Testis (tissue), 3 donors: Measurements from ENCODE around the gene NMT1. TPM values are rescaled to one million over a fixed set of nuclear protein-coding genes. Genes with fewer than 3 reads are reported as not detected.

Experiments used
- DNase-seq: peaks from one replicate; pipeline ENCODE4 v3.0.0-alpha.2; 2019
- H3K27ac ChIP-seq, 2 donors: fragments of 200-600 bp; sonication (generic); one replicate each; pipeline ENCODE4 v1.5.1; 2019
- H3K27me3 ChIP-seq: fragments of 200-600 bp; sonication (generic); one replicate; pipeline ENCODE4 v1.5.1; 2019
- H3K36me3 ChIP-seq: fragments of 200-600 bp; sonication (generic); one replicate; pipeline ENCODE4 v1.5.1; 2017; ENCODE audit warnings: low read depth; ENCODE audit errors: missing control alignments
- H3K4me1 ChIP-seq: fragments of 200-600 bp; sonication (generic); one replicate; pipeline ENCODE4 v1.5.1; 2019
- H3K4me3 ChIP-seq, 2 donors: fragments of 200-600 bp; sonication (generic); one replicate each; pipeline ENCODE4 v1.5.1; 2017 to 2019
- H3K9me3 ChIP-seq: fragments of 200-600 bp; sonication (generic); one replicate; pipeline ENCODE4 v1.5.1; 2017
- CTCF ChIP-seq, 3 experiments: fragments of 450-650 bp in 2 of 3; fragments of 200-600 bp in 1 of 3; sonication (generic) in 1 of 3; IDR thresholded peaks; one replicate each; pipeline ENCODE4 v1.5.1; 2016 to 2019; ENCODE audit warnings: antibody characterized with exemption in 3 of 3, mild to moderate bottlenecking in 2 of 3, moderate library complexity in 1 of 3
- POLR2A ChIP-seq: fragments of 450-650 bp; IDR thresholded peaks from one replicate; pipeline ENCODE4 v1.6.1; 2017; ENCODE audit warnings: antibody characterized with exemption, mild to moderate bottlenecking, moderate library complexity
- WGBS, 2 donors: methylation state at CpG; one replicate each; pipeline ENCODE4 v1.1.5; 2018; 5-methylcytosine and 5-hydroxymethylcytosine counted together
- intact Hi-C: fragments of 100-400 bp; cut with DNase I; formaldehyde crosslinking; loops from one replicate; pipeline ENCODE4 v1.15.1; 2023; ENCODE audit warnings: low total_unique reads
- polyA plus RNA-seq: library from polyadenylated mRNA; stranded (reverse); fragments of 350-450 nt; fragmentation: Illumina TruSeq; extraction: RNeasy Lipid Tissue Mini Kit (QIAGEN cat#74804); gene quantifications from one replicate; pipeline ENCODE4 v1.2.3, GENCODE V29; 2014; ENCODE audit warnings: low read depth, low replicate concordance; ENCODE audit not compliant: insufficient read depth
- total RNA-seq, 2 donors: library from RNA; depleted of rRNA; stranded (reverse); fragments of >200 nt; gene quantifications; one replicate each; pipeline ENCODE4 v1.2.3, GENCODE V29; 2016

The NMT1 gene
- total and polyA plus RNA-seq, 3 donors from 2014 or later = 76.1 to 143 (median 79.0) TPM

GRCh38 chr17:45029758-45030423 lies 31.2 kb upstream of the NMT1 start:
- TF ChIP-seq POLR2A (no peak), CTCF (IDR thresholded peaks at IDR 0.05) (no peak)
- H3K9me3 ChIP-seq = no peaks in the 10 kb centered on the region
- H3K36me3 ChIP-seq = no peaks in the 10 kb centered on the region
- no peak overlapping the region for H3K27ac ChIP-seq
- no peak for DNase-seq
- WGBS, 2 donors = 64 to 74% methylated on average over 13 to 17 of the region's 17 CpGs
- intact Hi-C loops = no loop called here
- H3K4me1 ChIP-seq = peaks cover 12% of the 10 kb centered on the region
- no peaks in the 10 kb centered on the region for H3K27me3 ChIP-seq
- no peak overlapping the region for H3K4me3 ChIP-seq

DNA sequence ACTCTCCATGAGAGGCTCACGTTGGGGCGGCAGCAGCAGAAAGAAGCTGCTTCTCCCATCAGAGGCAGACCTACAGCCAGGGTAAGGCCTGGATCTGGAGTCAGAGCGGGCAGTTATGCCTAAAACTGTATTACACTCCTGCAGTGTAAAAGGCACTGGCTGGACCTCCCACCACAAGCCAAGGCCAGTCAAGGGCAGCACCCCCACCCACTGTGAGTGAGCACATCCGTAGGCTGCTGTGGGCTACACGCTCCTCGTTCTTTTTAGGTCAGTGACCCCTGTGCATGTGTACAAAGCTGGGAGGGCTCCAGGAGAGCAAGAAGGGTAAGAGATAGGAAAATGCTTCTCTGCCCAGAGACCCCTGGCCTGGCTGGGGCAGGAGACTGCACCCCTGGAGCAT lies 30.4 kb upstream of the NMT1 start:
- intact Hi-C loops = no loop called here
- Histone ChIP-seq H3K4me1 (peaks cover 12% of the 10 kb centered on the region), H3K36me3 (no peaks in the 10 kb centered on the region), H3K27me3 (no peaks in the 10 kb centered on the region), H3K27ac (no peak overlapping the region), H3K4me3 (no peak overlapping the region), H3K9me3 (no peaks in the 10 kb centered on the region)
- 43% methylated on average over 6 of the region's 6 CpGs; no CpG with 5 or more reads in 1 of the 2 donors for WGBS, 2 donors
- no peak for TF ChIP-seq POLR2A
- no peak for TF ChIP-seq CTCF (IDR thresholded peaks at IDR 0.05)
- no peak for DNase-seq

- TF ChIP-seq POLR2A (no peak), CTCF (IDR thresholded peaks at IDR 0.05) (no peak)
- intact Hi-C loops = no loop called here
- Histone ChIP-seq H3K4me3 (no peak overlapping the region), H3K27ac (no peak overlapping the region), H3K4me1 (peaks cover 12% of the 10 kb centered on the region), H3K9me3 (no peaks in the 10 kb centered on the region), H3K36me3 (no peaks in the 10 kb centered on the region), H3K27me3 (no peaks in the 10 kb centered on the region)
- no peak for DNase-seq
- WGBS, 2 donors = 63 to 67% methylated on average over 14 of the region's 14 CpGs
Observed at GRCh38 chr17:45031231-45032173, 29.6 kb upstream of the NMT1 start.

DNA sequence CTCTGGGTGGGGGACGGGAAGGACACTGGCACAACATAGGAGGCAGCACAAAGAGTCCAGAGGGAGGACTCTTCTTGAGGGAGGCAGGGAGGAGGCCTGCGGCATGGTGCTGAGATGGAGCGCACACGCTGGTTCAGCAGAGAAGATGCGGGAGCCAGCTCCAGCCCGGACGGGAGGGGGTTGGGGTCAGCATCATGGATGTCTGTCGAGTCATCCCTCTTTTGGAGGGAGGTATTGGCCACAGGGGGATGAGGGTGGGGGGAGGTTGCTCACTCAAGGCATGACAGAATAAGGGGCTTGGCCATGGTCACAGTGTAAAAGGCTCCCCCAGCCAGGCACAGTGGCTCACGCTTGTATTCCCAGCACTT lies 29.0 kb upstream of the NMT1 start:
- Histone ChIP-seq H3K27me3 (no peaks in the 10 kb centered on the region), H3K27ac (no peak overlapping the region), H3K36me3 (no peaks in the 10 kb centered on the region), H3K4me1 (peaks cover 12% of the 10 kb centered on the region), H3K4me3 (no peak overlapping the region), H3K9me3 (no peaks in the 10 kb centered on the region)
- intact Hi-C loops = no loop called here
- DNase-seq = no peak
- WGBS, 2 donors = 84 to 94% methylated on average over 9 of the region's 9 CpGs
- no peak for TF ChIP-seq POLR2A
- TF ChIP-seq CTCF (IDR thresholded peaks at IDR 0.05) = no peak
